GM21786 (cell line): Measurements from ENCODE around the gene C14orf119.

Experiments
- ATAC-seq: cut with Tn5 transposase; IDR thresholded peaks from one replicate; pipeline ENCODE4 v1.9.1; 2021; ENCODE audit not compliant: unreplicated experiment

C14orf119 gene

GRCh38 chr14:23060536-23061260, 34.6 kb upstream of the C14orf119 start:
- ATAC-seq = no peak

GRCh38 chr14:23062002-23062401, 33.3 kb upstream of the C14orf119 start:
- ATAC-seq = no peak

- no peak for ATAC-seq
These were observed 31.7 kb upstream of the C14orf119 start for GRCh38 chr14:23063601-23064000.

- no peak for ATAC-seq
These were observed 28.9 kb upstream of the C14orf119 start for GRCh38 chr14:23066368-23066767.

- ATAC-seq = no peak
These were observed 28.2 kb upstream of the C14orf119 start for GRCh38 chr14:23066855-23067744.

DNA sequence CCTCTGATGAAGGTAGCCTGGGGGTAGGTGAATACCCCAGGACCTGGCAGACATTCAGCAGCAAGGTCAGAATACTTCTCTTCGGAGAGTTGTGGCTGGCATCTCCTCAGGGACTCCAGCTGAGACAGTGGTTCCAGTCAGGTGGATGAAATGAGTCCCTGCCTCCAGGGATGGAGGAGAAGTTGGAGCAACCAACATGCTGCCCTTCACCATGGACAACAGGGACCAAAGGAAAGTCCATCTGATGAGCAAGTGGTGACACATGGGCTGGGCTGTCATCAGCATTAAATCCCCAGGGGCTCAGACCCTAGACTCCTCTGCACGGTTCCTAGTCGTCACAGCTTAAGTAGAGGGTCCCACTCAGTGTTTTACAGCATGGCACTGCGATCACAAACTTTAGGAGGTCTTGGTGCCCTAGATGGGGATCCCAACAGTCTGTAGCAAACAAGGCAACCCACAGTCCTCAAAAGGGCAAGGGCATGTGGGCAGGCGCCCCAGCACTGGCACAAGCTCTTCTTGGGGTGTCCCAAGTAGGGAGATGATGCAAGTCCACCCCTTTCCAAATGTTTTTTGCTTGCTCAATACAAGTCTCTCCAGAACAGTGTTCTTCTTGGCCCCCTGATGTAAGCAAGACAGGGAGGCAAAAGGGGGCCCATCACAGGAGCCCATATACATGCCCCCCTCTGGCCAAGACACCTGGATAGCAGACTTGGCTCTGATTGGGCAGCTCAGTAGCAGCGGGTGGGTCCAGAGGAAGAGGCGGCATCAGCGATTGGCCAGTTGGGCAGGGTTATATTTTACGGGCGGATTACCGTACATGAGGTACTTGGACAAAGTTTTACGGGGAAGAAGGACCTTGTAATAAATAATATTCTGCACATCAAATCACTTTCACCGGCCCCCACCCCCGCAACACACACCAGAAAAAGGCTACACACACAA, 27.2 kb upstream of the C14orf119 start:
- no peak for ATAC-seq

DNA sequence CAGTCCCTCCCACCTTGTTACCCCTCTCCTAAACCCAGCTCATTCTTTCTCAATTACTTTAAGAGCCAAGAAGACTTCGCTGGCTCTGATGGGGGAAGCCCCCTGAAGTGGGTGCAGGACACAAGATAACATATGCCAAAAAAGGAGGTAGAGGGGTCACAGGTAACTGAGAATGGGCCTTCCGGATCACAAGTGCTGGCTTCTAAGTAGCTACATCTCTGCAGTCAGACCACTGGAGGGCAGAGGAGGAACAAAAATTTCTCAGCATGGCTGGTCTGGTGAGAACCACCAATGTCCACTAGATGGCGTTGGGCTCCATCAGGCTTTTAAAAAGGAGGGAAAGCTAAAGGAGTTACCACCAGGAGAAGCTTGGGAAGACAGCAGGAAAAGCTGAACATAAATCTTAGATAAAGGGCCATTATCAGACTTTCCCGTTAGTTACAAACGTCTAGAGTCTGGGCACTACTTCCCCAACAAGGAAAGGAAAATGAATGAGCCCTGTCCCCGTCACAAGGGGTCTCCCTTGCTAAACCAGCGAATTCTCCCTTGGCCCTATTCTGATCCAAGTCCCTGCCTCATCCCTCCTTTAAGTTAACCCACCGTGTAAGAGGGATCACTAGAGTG, 26.4 kb upstream of the C14orf119 start:
- peak; percentile 59 for ATAC-seq

- ATAC-seq = no peak
These were observed 25.9 kb upstream of the C14orf119 start for GRCh38 chr14:23069413-23069806.

DNA sequence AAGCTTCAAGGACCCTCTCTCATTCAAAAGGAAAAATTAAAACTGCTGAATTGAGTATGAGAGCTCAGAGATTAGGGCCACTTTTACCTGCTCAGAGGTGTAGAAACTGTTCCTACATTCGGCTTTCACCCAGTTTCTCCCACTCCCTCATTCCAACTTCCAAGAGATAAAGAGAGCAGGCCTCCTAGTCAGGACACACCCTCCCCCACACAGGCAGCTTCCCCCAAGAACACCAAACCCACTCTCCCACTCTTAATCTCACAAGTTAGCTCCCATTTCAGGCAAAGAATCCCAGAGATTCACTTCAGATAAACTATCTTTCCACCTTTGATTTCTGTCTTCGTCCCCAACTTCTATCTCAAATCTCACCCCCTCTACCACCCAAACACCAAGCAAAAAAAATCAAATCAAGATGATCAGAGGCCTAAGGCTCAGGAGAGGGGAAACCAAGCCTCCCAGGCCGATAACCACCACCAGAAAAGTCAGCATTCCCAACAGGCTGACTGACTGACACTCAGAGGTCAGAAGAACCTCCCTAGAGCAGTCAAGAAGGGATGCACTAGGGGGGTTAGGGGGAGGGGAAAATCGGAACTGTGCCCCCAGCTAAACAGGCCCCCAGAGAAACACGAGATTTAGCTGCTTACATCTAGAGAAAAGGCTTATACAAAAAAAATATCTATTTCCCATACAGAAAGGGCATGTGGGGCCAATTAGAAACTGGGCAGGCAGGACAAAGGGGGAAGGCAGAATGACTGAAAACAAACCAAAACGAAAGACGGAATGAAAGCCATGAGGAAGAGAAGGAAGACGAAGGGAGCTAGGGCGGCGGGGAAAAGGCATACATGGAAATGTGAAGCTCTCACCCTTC, 24.8 kb upstream of the C14orf119 start:
- no peak for ATAC-seq

- peak; percentile 93 for ATAC-seq
These were observed 23.9 kb upstream of the C14orf119 start for GRCh38 chr14:23071244-23071920.

DNA sequence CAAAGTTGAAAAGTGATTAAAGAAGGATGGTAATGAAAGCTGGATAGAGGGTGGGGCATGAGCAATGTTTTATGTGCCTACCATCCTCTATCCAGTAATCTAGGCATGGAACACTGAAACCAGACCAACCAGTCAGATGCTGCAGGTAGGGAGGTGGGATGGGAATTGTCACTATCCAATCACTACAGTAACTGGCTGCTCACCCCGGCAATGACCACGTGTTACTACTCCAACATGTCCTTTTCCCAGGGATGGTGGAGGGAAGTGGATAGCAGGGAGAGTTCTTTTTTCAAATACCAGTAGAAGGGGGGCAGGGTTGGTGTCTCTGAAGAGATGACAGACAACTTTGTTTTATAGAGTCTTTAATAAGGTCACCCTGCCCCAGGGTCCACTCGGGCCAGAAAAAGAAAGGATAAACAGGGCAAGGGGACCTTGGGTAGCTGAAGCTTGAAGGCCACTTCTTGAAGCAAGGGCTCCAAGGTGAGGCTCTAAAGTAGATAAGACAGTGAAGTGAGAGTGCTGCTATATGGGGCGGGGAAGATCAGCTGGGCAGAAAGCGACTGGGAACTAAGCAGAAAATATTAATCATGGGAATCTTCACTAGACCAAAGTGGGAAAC, 23.3 kb upstream of the C14orf119 start:
- ATAC-seq = no peak

DNA sequence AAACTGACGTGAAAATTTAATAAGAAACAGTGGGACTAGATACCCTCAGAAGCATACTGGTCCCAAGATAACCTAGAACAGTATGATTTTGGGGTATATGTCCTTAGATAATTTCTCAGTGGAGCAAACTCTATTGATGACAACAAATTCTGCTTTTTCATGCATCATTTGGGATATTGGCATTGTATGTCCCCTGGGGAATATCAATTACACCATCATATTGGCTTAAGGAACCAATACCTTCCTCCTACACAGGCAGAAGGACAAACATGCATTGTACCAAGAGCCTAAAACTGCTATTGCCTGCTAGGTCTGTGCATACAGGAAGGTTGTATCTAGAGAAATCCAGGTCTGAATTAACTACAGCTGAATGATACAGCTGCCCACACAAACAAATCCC, 20.4 kb upstream of the C14orf119 start:
- no peak for ATAC-seq

GRCh38 chr14:23076785-23077408, 18.4 kb upstream of the C14orf119 start:
- ATAC-seq = no peak

- no peak for ATAC-seq
These were observed 17.3 kb upstream of the C14orf119 start for GRCh38 chr14:23077962-23078361.

DNA sequence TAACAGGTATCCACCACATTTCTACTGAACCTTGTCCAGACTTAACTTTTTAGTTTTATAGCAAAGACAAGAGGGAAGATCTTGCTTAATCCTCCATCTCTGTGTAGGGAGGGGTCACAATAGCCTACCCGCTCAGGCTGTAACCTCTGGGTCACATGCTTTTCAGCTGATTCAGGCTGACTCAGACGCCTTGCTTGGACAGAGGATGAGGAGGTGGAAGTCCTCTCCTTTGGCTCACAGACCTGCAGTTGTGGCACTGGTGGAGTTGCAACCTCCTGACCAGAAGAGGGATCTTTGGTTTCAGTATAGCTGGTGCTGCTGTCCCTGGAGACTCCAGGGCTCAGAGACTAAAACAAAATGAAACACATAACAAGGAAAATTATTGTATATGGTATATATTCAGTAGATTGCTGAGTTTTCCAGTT, 16.6 kb upstream of the C14orf119 start:
- no peak for ATAC-seq

- ATAC-seq = no peak
These were observed 15.6 kb upstream of the C14orf119 start for GRCh38 chr14:23079716-23080115.

DNA sequence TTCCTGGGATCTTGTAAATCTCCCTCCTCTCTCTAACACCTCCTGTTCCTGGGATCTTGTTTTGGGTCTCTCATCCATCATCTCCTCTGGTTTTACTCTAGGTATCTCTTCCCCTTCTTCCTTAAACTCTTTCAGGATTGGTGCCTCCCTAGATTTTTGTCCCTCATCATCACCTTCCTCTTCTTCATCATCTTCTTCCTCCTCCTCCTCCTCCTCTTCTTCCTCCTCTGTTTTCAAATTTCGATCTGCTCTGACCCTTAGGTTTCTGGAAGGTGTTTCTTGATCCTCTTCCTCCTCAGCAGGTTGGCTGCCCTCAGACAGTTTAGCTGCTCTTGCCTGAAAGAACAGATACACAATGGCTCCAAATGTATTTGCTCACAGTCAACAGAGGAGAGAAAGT, 14.8 kb upstream of the C14orf119 start:
- ATAC-seq = no peak

DNA sequence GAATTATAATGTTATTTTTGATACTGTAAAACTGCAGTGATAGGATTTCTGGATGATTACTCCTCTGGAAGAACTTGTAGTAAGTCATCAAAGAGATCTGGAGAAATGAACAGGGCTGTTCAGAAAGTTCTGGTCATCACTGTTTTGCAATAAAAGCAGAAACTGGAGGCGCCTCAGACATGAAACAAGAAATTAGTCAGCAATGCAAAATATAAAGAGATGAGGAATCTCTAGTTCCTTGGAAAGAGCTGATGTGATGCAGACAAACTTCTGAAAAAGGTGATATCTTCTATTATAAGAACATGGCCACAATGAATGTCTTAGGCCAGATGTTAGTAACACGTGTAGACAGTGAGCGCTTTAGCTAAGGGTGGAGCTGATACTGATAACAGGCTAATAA, 9.8 kb upstream of the C14orf119 start:
- no peak for ATAC-seq
